ENCODE measurements around the gene CHAT.

CHAT gene

DNA sequence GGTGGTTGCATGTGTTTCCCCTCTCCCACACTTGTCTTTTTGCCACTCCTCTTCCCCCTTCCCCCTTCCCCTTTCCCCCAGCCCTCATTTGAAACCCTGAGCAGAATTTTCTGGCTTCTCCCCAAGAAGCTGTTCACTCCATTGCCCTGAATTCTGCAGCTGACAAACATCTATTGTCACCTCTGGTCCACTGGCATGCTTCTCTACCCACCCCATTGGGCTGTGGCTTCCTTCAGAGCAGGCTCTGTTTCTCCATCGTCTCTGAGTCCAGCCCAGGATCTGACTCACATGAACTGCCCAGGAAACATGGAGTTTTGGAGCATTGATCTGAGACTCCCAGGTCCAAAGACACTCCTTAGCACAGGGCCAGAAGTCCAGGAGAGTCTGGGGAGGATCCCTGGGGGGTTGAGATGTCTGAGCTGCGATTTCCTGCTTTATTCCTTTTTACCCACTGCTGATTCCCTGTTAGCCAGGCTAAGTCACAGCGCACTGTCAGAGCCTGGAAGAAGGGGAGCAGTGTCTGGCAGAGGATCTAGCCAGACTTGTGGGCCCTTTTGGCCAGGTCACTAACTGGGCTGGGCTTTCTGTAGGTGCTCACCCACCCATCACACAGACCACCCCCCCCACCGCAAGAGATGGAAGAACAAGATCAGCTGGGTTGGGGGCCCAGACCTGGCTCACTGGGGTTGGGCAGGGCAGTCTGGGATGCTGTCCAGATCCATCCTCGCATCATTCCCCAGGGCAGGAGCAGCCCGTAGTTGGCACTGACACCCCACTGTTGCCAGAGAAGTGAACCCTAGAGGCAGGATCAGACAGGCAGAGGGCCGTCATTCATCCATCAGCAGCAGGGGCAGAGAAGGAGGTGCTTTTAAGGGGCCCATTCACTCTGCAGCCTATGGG, 3.5 kb downstream of the CHAT start:
- H3K27ac ChIP-seq, result no peak overlapping the region
- no peaks in the 10 kb centered on the region for H3K9me3 ChIP-seq
- no peaks in the 10 kb centered on the region for H3K36me3 ChIP-seq
- H3K27me3 ChIP-seq, result peaks cover 99% of the 10 kb centered on the region
- no peak for TF ChIP-seq CTCF (IDR thresholded peaks at IDR 0.05)
- H3K4me1 ChIP-seq (ENCODE audit: control insufficient read depth in 1 of 2, insufficient read depth in 1 of 2, low read depth in 1 of 2, low read length in 1 of 2), result no peaks in the 10 kb centered on the region
- H3K4me3 ChIP-seq (ENCODE audit: low read depth in 1 of 2, low read length in 1 of 2), result no peak overlapping the region

- no peak overlapping the region for H3K4me3 ChIP-seq (ENCODE audit: low read depth in 1 of 2, low read length in 1 of 2)
- H3K36me3 ChIP-seq, result no peaks in the 10 kb centered on the region
- H3K4me1 ChIP-seq (ENCODE audit: control insufficient read depth in 1 of 2, insufficient read depth in 1 of 2, low read depth in 1 of 2, low read length in 1 of 2), result no peaks in the 10 kb centered on the region
- no peaks in the 10 kb centered on the region for H3K9me3 ChIP-seq
- peaks cover 97% of the 10 kb centered on the region for H3K27me3 ChIP-seq
- no peak for TF ChIP-seq CTCF (IDR thresholded peaks at IDR 0.05)
- H3K27ac ChIP-seq, result no peak overlapping the region
These were observed 5.0 kb downstream of the CHAT start for GRCh38 chr10:49618821-49619220.

- Histone ChIP-seq H3K36me3 (no peaks in the 10 kb centered on the region), H3K27ac (no peak overlapping the region), H3K4me3 (ENCODE audit: low read depth in 1 of 2, low read length in 1 of 2) (no peak overlapping the region), H3K4me1 (ENCODE audit: control insufficient read depth in 1 of 2, insufficient read depth in 1 of 2, low read depth in 1 of 2, low read length in 1 of 2) (no peaks in the 10 kb centered on the region), H3K27me3 (peaks cover 97% of the 10 kb centered on the region), H3K9me3 (no peaks in the 10 kb centered on the region)
- TF ChIP-seq CTCF (IDR thresholded peaks at IDR 0.05), result no peak
These were observed 5.8 kb downstream of the CHAT start for GRCh38 chr10:49619613-49620012.

DNA sequence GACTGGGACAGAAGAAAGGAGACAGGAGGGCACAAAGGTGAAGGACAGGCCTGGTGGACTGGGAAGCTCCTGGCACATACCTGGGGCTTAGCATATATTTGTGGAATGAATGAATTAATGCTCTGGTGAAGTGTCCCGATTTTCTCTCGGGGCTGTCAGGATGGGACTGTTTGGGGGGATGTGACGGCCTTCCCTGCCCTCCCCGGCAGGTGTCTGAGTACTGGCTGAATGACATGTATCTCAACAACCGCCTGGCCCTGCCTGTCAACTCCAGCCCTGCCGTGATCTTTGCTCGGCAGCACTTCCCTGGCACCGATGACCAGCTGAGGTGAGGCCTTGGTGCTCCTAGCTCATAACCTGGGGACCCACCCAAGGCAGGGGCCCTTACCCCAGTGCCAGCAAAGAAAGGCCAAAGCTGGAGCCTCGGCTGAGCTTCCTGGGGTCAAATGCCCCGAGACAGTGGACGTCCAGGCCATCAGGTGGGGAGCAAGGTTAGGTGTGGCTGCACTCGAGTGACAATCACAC, 6.5 kb downstream of the CHAT start:
- H3K27ac ChIP-seq, result no peak overlapping the region
- H3K27me3 ChIP-seq, result peaks cover 92% of the 10 kb centered on the region
- H3K9me3 ChIP-seq, result no peaks in the 10 kb centered on the region
- H3K4me1 ChIP-seq (ENCODE audit: control insufficient read depth in 1 of 2, insufficient read depth in 1 of 2, low read depth in 1 of 2, low read length in 1 of 2), result no peaks in the 10 kb centered on the region
- no peaks in the 10 kb centered on the region for H3K36me3 ChIP-seq
- H3K4me3 ChIP-seq (ENCODE audit: low read depth in 1 of 2, low read length in 1 of 2), result no peak overlapping the region
- TF ChIP-seq CTCF (IDR thresholded peaks at IDR 0.05), result no peak

DNA sequence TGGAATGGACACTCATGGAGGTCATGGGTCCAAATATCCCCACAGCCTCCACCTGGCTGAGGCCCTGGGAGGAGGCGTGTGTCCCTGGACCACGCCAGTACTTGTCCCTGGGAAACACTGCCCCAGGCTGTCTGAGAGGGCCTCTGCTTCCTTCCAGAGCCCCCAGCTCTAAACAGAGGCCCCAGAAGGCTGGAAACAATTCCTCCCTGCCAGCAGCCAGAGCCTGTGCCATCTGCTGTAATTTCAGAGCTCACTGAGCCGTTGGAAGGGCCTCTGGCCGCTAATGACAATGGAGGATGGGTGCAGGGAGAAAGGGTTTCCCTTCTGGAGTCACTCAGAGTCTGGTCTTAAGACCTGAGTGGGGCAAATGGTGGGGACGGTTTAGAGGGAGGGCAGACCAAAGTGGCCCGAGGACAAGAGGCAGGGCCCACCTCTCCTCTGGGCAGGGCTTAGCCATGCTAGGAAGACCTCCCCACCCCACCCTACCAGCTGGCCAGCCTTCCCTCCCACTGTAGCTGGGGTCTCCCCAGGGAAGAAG, 7.1 kb downstream of the CHAT start:
- no peak overlapping the region for H3K27ac ChIP-seq
- no peak overlapping the region for H3K4me3 ChIP-seq (ENCODE audit: low read depth in 1 of 2, low read length in 1 of 2)
- no peaks in the 10 kb centered on the region for H3K9me3 ChIP-seq
- H3K27me3 ChIP-seq, result peaks cover 86% of the 10 kb centered on the region
- H3K36me3 ChIP-seq, result no peaks in the 10 kb centered on the region
- TF ChIP-seq CTCF (IDR thresholded peaks at IDR 0.05), result no peak
- no peaks in the 10 kb centered on the region for H3K4me1 ChIP-seq (ENCODE audit: control insufficient read depth in 1 of 2, insufficient read depth in 1 of 2, low read depth in 1 of 2, low read length in 1 of 2)
